Measurements from ENCODE around the gene TMEM94. TPM values are rescaled to one million over a fixed set of nuclear protein-coding genes. Genes with fewer than 3 reads are reported as not detected.

TMEM94 gene
- polyA plus RNA-seq, 1 donor, result 97.0 TPM

- DNase-seq, result no peak
Observed at GRCh38 chr17:75494326-75494877, 38.0 kb downstream of the TMEM94 start.

- no peak for DNase-seq
Observed at GRCh38 chr17:75496005-75496404, 39.6 kb downstream of the TMEM94 start.

GRCh38 chr17:75498039-75498725 is 41.7 kb downstream of the TMEM94 start:
- DNase-seq, result no peak

- no peak for DNase-seq
Observed at GRCh38 chr17:75498726-75499213, 42.3 kb downstream of the TMEM94 start.

GRCh38 chr17:75499313-75500022 is 43.0 kb downstream of the TMEM94 start:
- DNase-seq, result no peak

- no peak for DNase-seq
Observed at GRCh38 chr17:75500419-75501216, 44.2 kb downstream of the TMEM94 start.

GRCh38 chr17:75501378-75502071 is 45.1 kb downstream of the TMEM94 start:
- DNase-seq, result no peak

- no peak for DNase-seq
Observed at GRCh38 chr17:75502072-75502720, 45.8 kb downstream of the TMEM94 start.

- DNase-seq, result no peak
Observed at GRCh38 chr17:75502721-75503329, 46.4 kb downstream of the TMEM94 start.

- DNase-seq, result no peak
Observed at GRCh38 chr17:75503337-75503950, 47.0 kb downstream of the TMEM94 start.

GRCh38 chr17:75503976-75504346 is 47.5 kb downstream of the TMEM94 start:
- no peak for DNase-seq

- no peak for DNase-seq
Observed at GRCh38 chr17:75504347-75505151, 48.1 kb downstream of the TMEM94 start.

GRCh38 chr17:75505152-75505409 is 48.6 kb downstream of the TMEM94 start:
- no peak for DNase-seq

- no peak for DNase-seq
Observed at GRCh38 chr17:75505640-75506039, 49.2 kb downstream of the TMEM94 start.

GRCh38 chr17:75506134-75506533 is 49.7 kb downstream of the TMEM94 start:
- no peak for DNase-seq

GRCh38 chr17:75506888-75507287 is 50.5 kb downstream of the TMEM94 start:
- DNase-seq, result no peak

- no peak for DNase-seq
Observed at GRCh38 chr17:75507733-75508719, 51.6 kb downstream of the TMEM94 start.

GRCh38 chr17:75508931-75509361 is 52.5 kb downstream of the TMEM94 start:
- no peak for DNase-seq
